GM23338 (cell line): ENCODE data around the gene BNIP5. TPM values are rescaled to one million over a fixed set of nuclear protein-coding genes. Genes with fewer than 3 reads are reported as not detected.

Experiments
- ATAC-seq: fragments of 200-7000 bp; cut with Tn5 transposase; 3 replicates; pipeline ENCODE4 v1.9.1; 2020
- DNase-seq: peaks from one replicate; pipeline ENCODE4 v3.0.0-alpha.2; 2015; ENCODE audit warnings: low spot score
- H2AFZ ChIP-seq: fragments of 200-600 bp; sonication (generic); 2 replicates; pipeline ENCODE4 v1.8.0; 2016; ENCODE audit warnings: antibody characterized with exemption, mild to moderate bottlenecking, moderate library complexity
- H3F3A ChIP-seq: fragments of 200-600 bp; sonication (generic); replicated peaks from 2 replicates; pipeline ENCODE4 v1.8.0; 2017; ENCODE audit warnings: antibody characterized with exemption, mixed run types, low read depth
- H3K27ac ChIP-seq: fragments of 200-600 bp; sonication (generic); 2 replicates; pipeline ENCODE4 v1.6.1; 2016; ENCODE audit warnings: low read depth
- H3K27me3 ChIP-seq: fragments of 200-600 bp; sonication (generic); 2 replicates; pipeline ENCODE4 v1.8.0; 2016; ENCODE audit warnings: mild to moderate bottlenecking, mixed run types, moderate library complexity; ENCODE audit not compliant: insufficient read depth
- H3K36me3 ChIP-seq: fragments of 200-600 bp; sonication (generic); 2 replicates; pipeline ENCODE4 v1.8.0; 2016; ENCODE audit warnings: mild to moderate bottlenecking; ENCODE audit not compliant: insufficient read depth
- H3K4me1 ChIP-seq: fragments of 200-600 bp; sonication (generic); 2 replicates; pipeline ENCODE4 v1.8.0; 2016; ENCODE audit warnings: mild to moderate bottlenecking, moderate library complexity; ENCODE audit not compliant: insufficient read depth
- H3K4me2 ChIP-seq: fragments of 200-600 bp; sonication (generic); 2 replicates; pipeline ENCODE4 v1.7.1; 2017; ENCODE audit warnings: mixed run types
- H3K4me3 ChIP-seq: fragments of 200-600 bp; sonication (generic); 2 replicates; pipeline ENCODE4 v1.6.1; 2016; ENCODE audit warnings: mixed run types
- H3K79me2 ChIP-seq: fragments of 200-600 bp; sonication (generic); replicated peaks from 2 replicates; pipeline ENCODE4 v1.8.0; 2017; ENCODE audit warnings: mild to moderate bottlenecking; ENCODE audit not compliant: insufficient read depth
- H3K9me2 ChIP-seq: fragments of 200-600 bp; sonication (generic); 2 replicates; pipeline ENCODE4 v1.8.0; 2017; ENCODE audit not compliant: insufficient read depth
- H4K20me1 ChIP-seq: fragments of 200-600 bp; sonication (generic); replicated peaks from 2 replicates; pipeline ENCODE4 v1.8.0; 2017; ENCODE audit warnings: mild to moderate bottlenecking; ENCODE audit not compliant: insufficient read depth
- H3K27ac Mint-ChIP-seq: 2 replicates; pipeline ENCODE4 v1.8.0; 2020; ENCODE audit warnings: inconsistent platforms, mild to moderate bottlenecking, moderate library complexity, mixed read lengths
- H3K27me3 Mint-ChIP-seq: 3 replicates; pipeline ENCODE4 v1.8.0; 2022; ENCODE audit warnings: low read depth, mild to moderate bottlenecking, moderate library complexity, mixed read lengths, inconsistent platforms; ENCODE audit not compliant: insufficient read depth, poor library complexity
- H3K36me3 Mint-ChIP-seq: 3 replicates; pipeline ENCODE4 v1.8.0; 2021; ENCODE audit warnings: low read depth, mild to moderate bottlenecking, inconsistent platforms, moderate library complexity, mixed read lengths
- H3K4me1 Mint-ChIP-seq: 3 replicates; pipeline ENCODE4 v1.8.0; 2020; ENCODE audit warnings: mild to moderate bottlenecking, inconsistent platforms, mixed read lengths
- H3K4me3 Mint-ChIP-seq: 3 replicates; pipeline ENCODE4 v1.8.0; 2021; ENCODE audit warnings: moderate library complexity, mild to moderate bottlenecking, inconsistent platforms, mixed read lengths
- H3K9me3 Mint-ChIP-seq: 3 replicates; pipeline ENCODE4 v1.8.0; 2020; ENCODE audit warnings: moderate library complexity, mild to moderate bottlenecking, inconsistent platforms, mixed read lengths
- CREB1 ChIP-seq: fragments of 250-450 bp; sonication (Bioruptor Pico); IDR thresholded peaks from 2 replicates; pipeline ENCODE4 v1.5.0; 2020; ENCODE audit warnings: low read depth, mild to moderate bottlenecking, moderate library complexity
- EZH2 ChIP-seq: fragments of 200-600 bp; sonication (generic); IDR thresholded peaks from one replicate; pipeline ENCODE4 v1.8.0; 2017; ENCODE audit warnings: antibody characterized with exemption, mild to moderate bottlenecking, low read depth; ENCODE audit not compliant: unreplicated experiment
- EZH2phosphoT487 ChIP-seq: fragments of 200-600 bp; sonication (generic); IDR thresholded peaks from one replicate; pipeline ENCODE4 v1.8.1; 2018; ENCODE audit warnings: antibody characterized with exemption; ENCODE audit not compliant: unreplicated experiment
- JUNB ChIP-seq: IDR thresholded peaks from one replicate; pipeline ENCODE4 v1.6.1; 2016; ENCODE audit warnings: antibody characterized with exemption; ENCODE audit not compliant: unreplicated experiment
- NANOG ChIP-seq: IDR thresholded peaks from 2 replicates; pipeline ENCODE4 v1.6.1; 2016; ENCODE audit warnings: antibody characterized with exemption, borderline replicate concordance
- POLR2AphosphoS5 ChIP-seq: IDR thresholded peaks from 2 replicates; pipeline ENCODE4 v1.6.1; 2016; ENCODE audit warnings: antibody characterized with exemption, low read depth
- STAT1 ChIP-seq: IDR thresholded peaks from one replicate; pipeline ENCODE4 v1.6.1; 2016; ENCODE audit warnings: antibody characterized with exemption; ENCODE audit not compliant: unreplicated experiment
- ZNF114 ChIP-seq: fragments of 250-450 bp; sonication (Bioruptor Pico); IDR thresholded peaks from 2 replicates; pipeline ENCODE4 v1.5.0; 2020; ENCODE audit warnings: mild to moderate bottlenecking, moderate library complexity
- ZNF331 ChIP-seq: fragments of 250-450 bp; sonication (Bioruptor Pico); IDR thresholded peaks from 2 replicates; pipeline ENCODE4 v1.5.0; 2020; ENCODE audit warnings: low read depth, mild to moderate bottlenecking, moderate library complexity
- polyA plus RNA-seq: library from polyadenylated mRNA; unstranded; fragments of >200 nt; fragmentation: Nextera tagmentation; extraction: Ambion mirVana; gene quantifications from 2 replicates; pipeline ENCODE4 v1.2.1, GENCODE V29; 2016
- total RNA-seq: library from RNA; depleted of rRNA; stranded (reverse); fragments of >200 nt; shearing (Covaris generic); gene quantifications from 2 replicates; pipeline ENCODE4 v1.2.3, GENCODE V29; 2014
- TF ChIP-seq, protein P1 (sequence below), 2 experiments: fragments of 200-600 bp in 1 of 2; sonication (generic) in 1 of 2; conservative IDR thresholded peaks; 2 replicates each; pipeline versions ENCODE4 v1.5.1 to v1.6.1; 2016 to 2017; ENCODE audit warnings: antibody characterized with exemption in 2 of 2, low read depth in 2 of 2, mild to moderate bottlenecking in 2 of 2, moderate library complexity in 1 of 2
- TF ChIP-seq, protein P2 (sequence below): IDR thresholded peaks from one replicate; pipeline ENCODE4 v1.6.1; 2018; ENCODE audit warnings: antibody characterized with exemption; ENCODE audit not compliant: unreplicated experiment
- TF ChIP-seq, protein P3 (sequence below): fragments of 250-450 bp; sonication (Bioruptor Pico); IDR thresholded peaks from 2 replicates; pipeline ENCODE4 v1.5.0; 2020; ENCODE audit warnings: mild to moderate bottlenecking, moderate library complexity
- TF ChIP-seq, protein P4 (sequence below): IDR thresholded peaks from 2 replicates; pipeline ENCODE4 v1.6.1; 2016; ENCODE audit warnings: antibody characterized with exemption

The BNIP5 gene
- total and polyA plus RNA-seq, 2 experiments from 2014 or later, result not detected

DNA sequence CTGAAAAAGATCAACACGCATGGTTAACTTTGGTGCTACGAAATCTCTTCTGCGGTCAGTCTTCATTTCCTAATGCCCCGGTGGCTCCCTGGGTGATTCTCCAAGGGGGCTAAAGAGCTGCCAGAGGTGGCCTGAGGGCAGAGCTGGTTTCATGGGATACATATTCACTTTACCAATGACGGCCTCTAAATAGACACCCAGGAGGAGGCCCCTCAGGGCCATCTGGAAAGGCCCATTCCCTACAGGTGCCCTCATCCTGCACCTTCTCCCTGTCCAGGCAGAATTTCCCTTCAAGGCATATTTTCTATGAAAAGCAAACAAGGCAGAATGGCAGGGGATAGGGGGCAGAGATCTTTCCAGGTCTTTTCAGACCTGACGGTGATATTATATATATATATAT is 12.5 kb downstream of the BNIP5 start:
- peaks cover 4% of the 10 kb centered on the region; the same call in 1 of the 2 replicates for H3K4me1 ChIP-seq
- peaks cover 9% of the 10 kb centered on the region for H3K27me3 Mint-ChIP-seq

More for the DNA sequence above, 12.5 kb downstream of the BNIP5 start:
- Histone ChIP-seq H3K4me3 (no peak overlapping the region), H3K9me2 (no peaks in the 10 kb centered on the region), H2AFZ (no peak overlapping the region), H3K36me3 (no peaks in the 10 kb centered on the region), H3F3A (no peaks in the 10 kb centered on the region), H3K27me3 (no peaks in the 10 kb centered on the region), H3K4me2 (no peak overlapping the region), H4K20me1 (no peaks in the 10 kb centered on the region), H3K27ac (no peak overlapping the region), H3K79me2 (no peaks in the 10 kb centered on the region)
- peaks cover 30% of the 10 kb centered on the region for H3K4me1 Mint-ChIP-seq
- H3K27ac Mint-ChIP-seq, result no peak overlapping the region
- H3K36me3 Mint-ChIP-seq, result no peaks in the 10 kb centered on the region
- H3K4me3 Mint-ChIP-seq, result no peak overlapping the region
- TF ChIP-seq POLR2AphosphoS5, result no peak
- TF ChIP-seq, protein P1, sequence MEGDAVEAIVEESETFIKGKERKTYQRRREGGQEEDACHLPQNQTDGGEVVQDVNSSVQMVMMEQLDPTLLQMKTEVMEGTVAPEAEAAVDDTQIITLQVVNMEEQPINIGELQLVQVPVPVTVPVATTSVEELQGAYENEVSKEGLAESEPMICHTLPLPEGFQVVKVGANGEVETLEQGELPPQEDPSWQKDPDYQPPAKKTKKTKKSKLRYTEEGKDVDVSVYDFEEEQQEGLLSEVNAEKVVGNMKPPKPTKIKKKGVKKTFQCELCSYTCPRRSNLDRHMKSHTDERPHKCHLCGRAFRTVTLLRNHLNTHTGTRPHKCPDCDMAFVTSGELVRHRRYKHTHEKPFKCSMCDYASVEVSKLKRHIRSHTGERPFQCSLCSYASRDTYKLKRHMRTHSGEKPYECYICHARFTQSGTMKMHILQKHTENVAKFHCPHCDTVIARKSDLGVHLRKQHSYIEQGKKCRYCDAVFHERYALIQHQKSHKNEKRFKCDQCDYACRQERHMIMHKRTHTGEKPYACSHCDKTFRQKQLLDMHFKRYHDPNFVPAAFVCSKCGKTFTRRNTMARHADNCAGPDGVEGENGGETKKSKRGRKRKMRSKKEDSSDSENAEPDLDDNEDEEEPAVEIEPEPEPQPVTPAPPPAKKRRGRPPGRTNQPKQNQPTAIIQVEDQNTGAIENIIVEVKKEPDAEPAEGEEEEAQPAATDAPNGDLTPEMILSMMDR (conservative IDR thresholded peaks at IDR 0.05; ENCODE audit: low read depth in 2 of 2), result no peak
- TF ChIP-seq CREB1, result no peak
- no peak for TF ChIP-seq EZH2
- no peak for TF ChIP-seq EZH2phosphoT487
- no peak for TF ChIP-seq JUNB
- no peak for TF ChIP-seq NANOG
- TF ChIP-seq, protein P2, sequence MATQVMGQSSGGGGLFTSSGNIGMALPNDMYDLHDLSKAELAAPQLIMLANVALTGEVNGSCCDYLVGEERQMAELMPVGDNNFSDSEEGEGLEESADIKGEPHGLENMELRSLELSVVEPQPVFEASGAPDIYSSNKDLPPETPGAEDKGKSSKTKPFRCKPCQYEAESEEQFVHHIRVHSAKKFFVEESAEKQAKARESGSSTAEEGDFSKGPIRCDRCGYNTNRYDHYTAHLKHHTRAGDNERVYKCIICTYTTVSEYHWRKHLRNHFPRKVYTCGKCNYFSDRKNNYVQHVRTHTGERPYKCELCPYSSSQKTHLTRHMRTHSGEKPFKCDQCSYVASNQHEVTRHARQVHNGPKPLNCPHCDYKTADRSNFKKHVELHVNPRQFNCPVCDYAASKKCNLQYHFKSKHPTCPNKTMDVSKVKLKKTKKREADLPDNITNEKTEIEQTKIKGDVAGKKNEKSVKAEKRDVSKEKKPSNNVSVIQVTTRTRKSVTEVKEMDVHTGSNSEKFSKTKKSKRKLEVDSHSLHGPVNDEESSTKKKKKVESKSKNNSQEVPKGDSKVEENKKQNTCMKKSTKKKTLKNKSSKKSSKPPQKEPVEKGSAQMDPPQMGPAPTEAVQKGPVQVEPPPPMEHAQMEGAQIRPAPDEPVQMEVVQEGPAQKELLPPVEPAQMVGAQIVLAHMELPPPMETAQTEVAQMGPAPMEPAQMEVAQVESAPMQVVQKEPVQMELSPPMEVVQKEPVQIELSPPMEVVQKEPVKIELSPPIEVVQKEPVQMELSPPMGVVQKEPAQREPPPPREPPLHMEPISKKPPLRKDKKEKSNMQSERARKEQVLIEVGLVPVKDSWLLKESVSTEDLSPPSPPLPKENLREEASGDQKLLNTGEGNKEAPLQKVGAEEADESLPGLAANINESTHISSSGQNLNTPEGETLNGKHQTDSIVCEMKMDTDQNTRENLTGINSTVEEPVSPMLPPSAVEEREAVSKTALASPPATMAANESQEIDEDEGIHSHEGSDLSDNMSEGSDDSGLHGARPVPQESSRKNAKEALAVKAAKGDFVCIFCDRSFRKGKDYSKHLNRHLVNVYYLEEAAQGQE, result no peak
- TF ChIP-seq, protein P3, sequence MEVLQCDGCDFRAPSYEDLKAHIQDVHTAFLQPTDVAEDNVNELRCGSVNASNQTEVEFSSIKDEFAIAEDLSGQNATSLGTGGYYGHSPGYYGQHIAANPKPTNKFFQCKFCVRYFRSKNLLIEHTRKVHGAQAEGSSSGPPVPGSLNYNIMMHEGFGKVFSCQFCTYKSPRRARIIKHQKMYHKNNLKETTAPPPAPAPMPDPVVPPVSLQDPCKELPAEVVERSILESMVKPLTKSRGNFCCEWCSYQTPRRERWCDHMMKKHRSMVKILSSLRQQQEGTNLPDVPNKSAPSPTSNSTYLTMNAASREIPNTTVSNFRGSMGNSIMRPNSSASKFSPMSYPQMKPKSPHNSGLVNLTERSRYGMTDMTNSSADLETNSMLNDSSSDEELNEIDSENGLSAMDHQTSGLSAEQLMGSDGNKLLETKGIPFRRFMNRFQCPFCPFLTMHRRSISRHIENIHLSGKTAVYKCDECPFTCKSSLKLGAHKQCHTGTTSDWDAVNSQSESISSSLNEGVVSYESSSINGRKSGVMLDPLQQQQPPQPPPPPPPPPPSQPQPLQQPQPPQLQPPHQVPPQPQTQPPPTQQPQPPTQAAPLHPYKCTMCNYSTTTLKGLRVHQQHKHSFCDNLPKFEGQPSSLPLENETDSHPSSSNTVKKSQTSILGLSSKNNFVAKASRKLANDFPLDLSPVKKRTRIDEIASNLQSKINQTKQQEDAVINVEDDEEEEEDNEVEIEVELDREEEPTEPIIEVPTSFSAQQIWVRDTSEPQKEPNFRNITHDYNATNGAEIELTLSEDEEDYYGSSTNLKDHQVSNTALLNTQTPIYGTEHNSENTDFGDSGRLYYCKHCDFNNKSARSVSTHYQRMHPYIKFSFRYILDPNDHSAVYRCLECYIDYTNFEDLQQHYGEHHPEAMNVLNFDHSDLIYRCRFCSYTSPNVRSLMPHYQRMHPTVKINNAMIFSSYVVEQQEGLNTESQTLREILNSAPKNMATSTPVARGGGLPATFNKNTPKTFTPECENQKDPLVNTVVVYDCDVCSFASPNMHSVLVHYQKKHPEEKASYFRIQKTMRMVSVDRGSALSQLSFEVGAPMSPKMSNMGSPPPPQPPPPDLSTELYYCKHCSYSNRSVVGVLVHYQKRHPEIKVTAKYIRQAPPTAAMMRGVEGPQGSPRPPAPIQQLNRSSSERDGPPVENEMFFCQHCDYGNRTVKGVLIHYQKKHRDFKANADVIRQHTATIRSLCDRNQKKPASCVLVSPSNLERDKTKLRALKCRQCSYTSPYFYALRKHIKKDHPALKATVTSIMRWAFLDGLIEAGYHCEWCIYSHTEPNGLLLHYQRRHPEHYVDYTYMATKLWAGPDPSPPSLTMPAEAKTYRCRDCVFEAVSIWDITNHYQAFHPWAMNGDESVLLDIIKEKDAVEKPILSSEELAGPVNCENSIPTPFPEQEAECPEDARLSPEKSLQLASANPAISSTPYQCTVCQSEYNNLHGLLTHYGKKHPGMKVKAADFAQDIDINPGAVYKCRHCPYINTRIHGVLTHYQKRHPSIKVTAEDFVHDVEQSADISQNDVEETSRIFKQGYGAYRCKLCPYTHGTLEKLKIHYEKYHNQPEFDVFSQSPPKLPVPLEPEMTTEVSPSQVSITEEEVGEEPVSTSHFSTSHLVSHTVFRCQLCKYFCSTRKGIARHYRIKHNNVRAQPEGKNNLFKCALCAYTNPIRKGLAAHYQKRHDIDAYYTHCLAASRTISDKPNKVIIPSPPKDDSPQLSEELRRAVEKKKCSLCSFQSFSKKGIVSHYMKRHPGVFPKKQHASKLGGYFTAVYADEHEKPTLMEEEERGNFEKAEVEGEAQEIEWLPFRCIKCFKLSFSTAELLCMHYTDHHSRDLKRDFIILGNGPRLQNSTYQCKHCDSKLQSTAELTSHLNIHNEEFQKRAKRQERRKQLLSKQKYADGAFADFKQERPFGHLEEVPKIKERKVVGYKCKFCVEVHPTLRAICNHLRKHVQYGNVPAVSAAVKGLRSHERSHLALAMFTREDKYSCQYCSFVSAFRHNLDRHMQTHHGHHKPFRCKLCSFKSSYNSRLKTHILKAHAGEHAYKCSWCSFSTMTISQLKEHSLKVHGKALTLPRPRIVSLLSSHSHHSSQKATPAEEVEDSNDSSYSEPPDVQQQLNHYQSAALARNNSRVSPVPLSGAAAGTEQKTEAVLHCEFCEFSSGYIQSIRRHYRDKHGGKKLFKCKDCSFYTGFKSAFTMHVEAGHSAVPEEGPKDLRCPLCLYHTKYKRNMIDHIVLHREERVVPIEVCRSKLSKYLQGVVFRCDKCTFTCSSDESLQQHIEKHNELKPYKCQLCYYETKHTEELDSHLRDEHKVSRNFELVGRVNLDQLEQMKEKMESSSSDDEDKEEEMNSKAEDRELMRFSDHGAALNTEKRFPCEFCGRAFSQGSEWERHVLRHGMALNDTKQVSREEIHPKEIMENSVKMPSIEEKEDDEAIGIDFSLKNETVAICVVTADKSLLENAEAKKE (CRISPR knock-in tag), result no peak
- TF ChIP-seq STAT1, result no peak
- no peak for TF ChIP-seq ZNF331 (CRISPR knock-in tag)
- TF ChIP-seq ZNF114 (CRISPR knock-in tag), result no peak
- TF ChIP-seq, protein P4, sequence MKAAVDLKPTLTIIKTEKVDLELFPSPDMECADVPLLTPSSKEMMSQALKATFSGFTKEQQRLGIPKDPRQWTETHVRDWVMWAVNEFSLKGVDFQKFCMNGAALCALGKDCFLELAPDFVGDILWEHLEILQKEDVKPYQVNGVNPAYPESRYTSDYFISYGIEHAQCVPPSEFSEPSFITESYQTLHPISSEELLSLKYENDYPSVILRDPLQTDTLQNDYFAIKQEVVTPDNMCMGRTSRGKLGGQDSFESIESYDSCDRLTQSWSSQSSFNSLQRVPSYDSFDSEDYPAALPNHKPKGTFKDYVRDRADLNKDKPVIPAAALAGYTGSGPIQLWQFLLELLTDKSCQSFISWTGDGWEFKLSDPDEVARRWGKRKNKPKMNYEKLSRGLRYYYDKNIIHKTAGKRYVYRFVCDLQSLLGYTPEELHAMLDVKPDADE, result no peak
- ATAC-seq (no peak), DNase-seq (no peak)
- no peaks in the 10 kb centered on the region for H3K9me3 Mint-ChIP-seq
